Superior temporal gyrus (tissue), 1 donor: ENCODE data around the gene DGKZ.

Experiments used
- DNase-seq: peaks from one replicate; pipeline ENCODE4 v3.0.0-alpha.2; 2016; ENCODE audit errors: extremely low spot score

Gene DGKZ

DNA sequence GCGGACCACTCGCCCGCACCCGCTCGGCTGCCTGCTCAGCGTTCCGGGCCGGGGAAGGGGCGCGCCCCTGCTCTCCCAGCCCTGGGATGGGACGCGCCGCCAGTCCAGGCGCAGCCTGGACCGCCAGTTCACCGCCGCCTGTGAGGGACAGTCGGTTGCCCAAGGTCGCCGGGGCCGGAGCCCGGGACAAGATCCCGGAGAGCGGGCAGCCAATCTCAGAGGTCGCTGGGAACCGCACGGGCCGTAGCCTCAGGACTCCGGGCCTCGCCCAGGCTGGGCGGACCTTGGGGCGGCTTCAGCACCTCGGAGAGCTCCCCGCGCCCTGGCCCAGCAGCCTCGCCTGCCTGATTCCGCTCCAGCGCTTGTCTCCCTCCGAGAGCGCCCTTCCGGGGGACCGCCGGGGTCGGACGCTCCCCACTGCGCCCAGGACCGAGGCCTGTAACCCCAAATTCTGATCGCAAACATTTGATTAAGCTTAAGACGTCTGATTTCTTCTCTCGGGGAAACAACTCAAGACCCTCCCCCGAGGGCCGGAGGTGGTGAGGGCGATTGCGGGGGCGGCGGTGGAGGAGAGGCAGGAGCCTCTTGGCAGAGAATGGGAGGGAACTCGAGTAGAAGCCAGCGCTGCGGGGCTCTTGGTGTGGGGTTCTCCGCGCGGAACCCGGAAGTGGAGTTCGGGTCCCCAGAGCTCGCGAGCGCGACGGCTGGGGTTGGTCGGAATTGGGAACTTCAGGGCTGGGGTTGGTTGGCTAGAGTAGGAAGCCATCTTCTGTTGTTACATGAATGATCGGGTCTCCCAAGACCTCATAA lies 45.4 kb downstream of the DGKZ start:
- DNase-seq: peak; percentile 65

DNA sequence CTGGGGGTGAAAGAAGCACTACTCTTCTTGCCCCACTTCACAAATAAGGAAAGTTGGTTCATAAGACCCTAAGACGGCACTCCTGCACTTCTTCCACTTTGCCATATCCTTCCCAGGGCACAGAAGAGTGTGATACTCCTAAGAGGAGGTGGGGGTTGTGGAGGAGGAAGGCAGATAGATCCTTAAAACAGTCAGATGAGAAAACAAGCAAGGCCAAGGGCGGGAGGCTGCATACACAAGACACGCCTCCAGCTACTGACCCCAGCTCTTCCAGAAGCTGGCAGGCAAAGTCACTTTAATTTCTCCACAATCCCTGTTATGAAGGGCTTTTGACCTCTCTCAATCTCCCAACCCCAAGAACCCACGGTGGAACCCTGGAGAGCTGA lies 46.0 kb downstream of the DGKZ start:
- DNase-seq: no peak

DNA sequence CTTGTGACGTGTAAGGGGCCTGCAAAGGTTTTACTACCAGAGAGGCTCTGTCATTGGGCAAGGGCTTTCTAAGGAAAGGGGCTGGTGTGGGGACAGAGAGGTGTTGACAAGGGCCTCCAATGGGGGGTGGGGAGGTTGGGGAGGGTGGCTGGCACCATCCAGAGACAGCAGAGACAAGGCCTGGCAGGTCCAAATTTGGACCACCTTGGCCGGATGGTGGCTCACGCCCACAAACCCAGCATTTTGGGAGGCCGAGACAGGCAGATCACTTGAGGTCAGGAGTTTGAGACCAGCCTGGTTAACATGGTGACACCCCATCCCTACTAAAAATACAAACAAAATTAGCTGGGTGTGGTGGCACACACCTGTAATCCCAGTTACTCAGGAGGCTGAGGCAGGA lies 46.5 kb downstream of the DGKZ start:
- DNase-seq: no peak

DNA sequence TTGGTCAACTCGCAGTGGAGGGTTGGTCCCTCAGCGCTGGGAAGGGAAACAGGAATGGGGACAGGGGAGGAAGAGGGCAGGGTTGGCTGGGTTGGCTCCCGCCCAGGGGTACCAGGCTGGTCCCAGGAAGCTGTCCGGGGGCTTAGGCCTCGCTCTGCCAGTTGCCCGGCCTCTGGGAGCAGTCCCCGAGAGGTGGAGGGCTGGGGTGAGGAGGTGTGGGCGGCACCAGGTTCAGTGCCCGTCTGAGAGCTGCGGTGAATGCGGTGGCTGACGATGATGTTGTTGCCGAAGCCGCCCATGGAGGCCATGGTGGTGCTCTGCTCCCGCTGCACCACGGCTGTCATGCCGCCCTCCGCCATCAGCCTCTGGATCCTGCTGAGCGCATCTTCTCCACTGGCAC lies 50.3 kb downstream of the DGKZ start:
- DNase-seq: no peak

DNA sequence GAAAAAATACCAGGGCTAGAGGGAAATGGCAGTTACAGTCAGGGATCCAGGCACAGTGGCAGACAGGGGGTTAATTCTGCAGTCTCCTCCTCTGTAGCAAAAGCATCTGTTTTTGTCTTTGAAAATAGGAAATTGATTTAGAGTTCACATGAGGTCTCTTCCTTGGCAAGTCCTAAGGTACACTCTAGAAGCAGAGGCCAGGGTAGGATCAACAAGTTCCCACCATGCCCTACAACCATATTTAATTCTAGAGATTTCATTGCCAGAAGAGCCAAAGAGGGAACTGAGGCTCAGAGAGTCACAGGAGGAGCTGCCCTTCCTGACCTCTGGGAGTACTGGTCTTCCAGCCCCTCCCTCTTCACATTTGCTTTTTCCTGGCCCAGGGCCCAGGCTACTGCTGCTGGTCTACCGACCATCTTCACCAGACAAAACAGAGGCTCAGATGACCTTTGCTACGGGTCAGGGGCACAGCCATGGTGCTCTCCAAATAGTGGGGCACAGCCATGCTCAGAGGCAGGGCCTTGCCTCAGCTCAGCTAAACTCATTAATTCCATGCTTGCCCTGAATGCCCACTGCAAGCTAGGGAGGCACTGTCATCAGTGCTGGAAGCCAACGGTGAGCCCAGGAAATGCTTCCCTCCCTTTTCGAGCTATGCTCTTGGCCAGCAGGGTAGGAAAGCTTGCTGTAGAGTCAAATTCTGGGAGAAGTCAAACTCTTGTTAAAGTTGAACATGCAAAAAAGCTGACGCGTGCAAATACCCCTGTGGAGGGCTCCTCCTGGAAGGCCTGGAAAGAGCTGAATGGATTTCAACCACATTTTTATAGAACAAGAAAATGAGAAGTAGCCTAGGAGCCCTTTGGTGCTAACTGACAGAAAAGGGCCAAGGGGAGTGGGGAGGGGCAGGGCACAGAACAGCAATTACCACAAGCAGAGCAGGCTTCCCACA lies 56.0 kb downstream of the DGKZ start:
- DNase-seq: no peak

DNA sequence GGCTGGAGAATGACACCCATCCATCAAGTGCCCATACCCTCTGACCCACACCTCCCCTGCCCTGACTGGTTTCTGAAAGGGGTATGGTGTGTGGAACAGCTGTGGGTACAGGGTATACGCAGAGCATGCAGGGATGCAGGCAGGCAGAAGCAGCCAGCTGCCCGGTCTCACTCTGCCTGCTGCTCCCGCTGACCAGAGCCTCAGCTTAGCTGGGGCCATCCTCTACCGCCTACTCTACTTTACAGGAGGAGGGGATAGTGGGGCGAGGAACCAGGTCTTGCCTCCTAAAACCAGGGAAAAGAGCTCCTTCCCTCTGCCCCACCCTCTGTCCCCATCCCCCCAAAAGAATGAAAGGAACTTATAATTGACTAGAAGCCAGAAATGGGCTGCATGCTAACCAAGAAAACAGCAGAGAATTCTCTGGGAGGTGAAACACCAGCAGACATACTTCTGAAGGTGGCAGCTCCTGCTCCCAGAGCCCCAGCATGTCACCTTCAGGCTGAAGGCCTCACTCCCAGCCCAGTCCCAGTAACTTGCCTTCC lies 57.3 kb downstream of the DGKZ start:
- no peak for DNase-seq

DNA sequence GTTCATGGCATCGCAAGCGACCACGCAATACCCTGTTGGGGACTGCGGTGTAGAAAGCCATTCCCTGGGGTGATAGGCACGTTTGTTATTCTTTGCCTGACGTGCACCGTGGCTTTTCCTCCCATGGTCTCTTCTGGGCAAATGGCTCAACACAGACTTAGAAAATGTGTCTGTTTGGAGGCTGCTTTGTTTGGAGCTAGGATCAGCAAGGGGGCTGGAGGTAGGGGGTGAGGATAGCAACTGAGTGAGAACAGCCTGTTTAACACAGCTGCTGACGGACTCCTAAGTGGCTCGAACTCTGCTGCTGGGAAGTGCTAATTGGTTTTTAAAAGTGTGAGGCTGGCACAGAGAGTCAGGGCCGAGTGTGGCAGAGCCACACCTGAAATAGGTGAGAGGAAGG lies 60.4 kb downstream of the DGKZ start:
- DNase-seq: no peak

DNA sequence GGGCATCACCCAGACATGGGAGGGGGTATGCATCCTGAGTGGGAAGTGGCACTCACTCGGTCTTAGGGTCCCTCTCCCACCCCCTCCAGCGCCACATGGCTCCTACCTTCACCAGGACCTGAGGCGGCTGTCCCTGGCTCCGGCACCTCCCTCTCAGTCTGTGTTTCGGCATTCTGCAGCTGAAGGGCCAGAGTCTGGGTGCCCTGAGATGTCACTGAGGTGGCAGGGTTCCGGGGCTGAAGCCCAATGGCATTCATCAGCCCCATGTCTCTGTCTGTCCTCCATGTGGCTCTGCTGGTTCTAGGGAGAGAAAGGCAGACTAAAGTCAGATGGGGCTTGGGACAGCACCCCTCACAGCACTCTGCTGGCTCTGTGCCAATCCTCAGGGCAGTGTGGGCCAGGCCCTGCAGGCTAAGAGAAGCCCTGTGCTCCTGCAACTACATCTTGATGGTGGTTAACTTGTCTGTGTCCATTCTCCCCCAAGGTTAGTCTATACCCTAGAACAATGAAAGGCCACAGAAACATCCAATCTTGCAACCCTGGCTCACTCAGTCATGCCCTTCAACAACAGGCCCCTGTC lies 61.2 kb downstream of the DGKZ start:
- DNase-seq: no peak

DNA sequence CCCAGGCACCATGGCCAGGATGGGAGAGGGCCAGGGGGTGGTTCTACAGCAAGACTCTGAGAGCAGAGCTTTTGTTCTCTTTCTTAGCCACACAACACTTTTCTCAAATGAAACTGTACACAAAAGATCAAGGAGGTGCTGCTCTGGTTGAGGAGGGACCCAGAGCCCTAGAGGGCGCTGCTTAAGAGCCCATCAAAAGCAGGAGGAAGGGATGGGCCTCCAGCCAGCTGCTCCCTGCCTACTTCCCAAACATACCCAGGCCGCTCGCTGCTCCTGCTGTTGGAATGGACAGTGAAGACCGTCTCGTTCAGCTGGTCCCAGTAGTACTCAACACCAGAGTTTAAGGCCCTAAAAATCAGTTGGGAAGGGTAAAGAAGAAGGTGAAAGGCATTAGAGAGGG lies 62.8 kb downstream of the DGKZ start:
- DNase-seq: no peak

DNA sequence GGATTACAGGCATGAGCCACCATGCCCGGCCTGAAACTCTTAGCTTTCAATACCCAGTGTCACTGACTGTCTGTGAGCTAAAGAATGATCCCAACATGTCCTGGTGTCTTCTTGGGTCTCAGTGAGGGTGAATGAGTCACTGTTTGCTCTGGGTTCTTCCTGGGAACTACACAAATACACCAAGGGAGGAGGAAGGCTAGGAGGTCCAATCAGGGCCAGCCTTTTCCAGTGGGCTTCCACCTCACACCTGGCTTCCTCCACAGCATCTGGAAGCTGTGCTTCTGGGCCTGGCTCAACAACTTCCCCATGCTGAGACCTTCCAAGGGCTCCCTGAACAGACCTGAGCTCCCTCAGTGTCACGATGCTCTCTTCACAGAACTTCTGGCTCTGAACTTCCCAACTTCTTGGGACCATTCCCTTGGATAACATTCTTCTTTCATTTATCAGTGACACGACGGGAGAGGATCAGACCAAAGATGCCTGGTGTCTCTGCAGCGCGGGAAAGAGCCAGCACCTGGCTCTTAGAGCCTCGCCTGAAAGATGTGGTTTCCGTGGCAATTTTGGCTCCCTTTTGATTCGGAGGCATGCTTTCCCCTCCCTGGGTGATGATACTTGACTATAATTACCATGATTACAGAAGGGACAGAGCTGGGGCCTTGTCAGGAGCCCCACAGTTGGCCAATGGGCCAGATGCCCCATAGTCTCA lies 66.7 kb downstream of the DGKZ start:
- DNase-seq: no peak

DNA sequence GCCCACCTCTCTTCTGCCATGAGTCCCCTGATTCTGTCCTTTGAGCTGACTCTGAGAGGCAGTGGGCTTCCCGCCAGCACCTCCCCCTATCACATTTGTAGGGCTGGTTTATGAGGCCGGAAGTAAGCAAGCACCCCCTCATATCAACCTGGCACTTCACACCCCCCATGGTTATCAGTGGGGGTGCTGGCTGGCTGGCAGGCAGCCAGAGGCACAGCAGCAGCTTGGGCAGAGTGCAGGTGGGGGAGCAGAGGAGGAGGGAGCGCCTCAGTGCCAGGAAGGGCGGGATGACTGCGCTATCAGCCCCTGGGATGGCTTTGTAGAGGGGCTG lies 67.2 kb downstream of the DGKZ start:
- no peak for DNase-seq

DNA sequence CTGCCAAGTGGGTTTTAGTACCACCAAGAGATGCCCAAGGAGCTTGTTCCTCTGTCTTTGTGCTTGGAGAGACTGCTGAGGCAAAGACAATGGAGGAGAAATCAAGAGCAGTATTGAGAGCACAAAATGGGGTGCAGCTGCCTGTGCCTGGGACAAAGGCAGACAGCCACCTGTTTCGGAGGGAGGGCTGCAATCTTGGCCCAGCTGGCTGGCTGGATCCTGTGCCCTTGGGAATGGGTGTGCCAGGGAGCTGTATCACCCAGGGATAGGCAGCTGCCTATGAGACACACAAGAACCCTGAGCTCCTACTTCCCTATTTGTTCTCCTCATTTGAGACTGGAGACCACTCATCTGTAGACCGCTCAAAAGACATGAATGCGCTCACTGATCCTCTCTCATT lies 67.6 kb downstream of the DGKZ start:
- DNase-seq: no peak

DNA sequence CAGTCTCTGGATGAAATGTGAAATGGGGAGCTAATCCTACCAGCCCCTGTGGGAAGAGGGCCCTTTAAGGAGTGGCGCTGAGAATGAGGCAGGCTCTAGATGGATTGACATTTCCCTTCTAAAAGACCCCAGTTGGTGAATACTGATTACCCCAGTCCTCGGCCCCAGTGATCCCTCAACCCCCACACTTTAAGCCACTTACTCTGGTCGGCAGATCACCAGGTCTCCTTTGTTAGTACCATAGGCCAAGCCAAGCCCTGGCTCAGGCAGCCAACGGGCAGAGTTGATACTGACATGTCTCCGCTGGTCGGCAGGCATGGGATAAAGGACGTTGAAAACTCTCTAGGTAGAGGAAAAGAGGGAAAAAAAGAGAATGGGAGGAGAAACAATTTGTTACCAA lies 70.4 kb downstream of the DGKZ start:
- no peak for DNase-seq

DNA sequence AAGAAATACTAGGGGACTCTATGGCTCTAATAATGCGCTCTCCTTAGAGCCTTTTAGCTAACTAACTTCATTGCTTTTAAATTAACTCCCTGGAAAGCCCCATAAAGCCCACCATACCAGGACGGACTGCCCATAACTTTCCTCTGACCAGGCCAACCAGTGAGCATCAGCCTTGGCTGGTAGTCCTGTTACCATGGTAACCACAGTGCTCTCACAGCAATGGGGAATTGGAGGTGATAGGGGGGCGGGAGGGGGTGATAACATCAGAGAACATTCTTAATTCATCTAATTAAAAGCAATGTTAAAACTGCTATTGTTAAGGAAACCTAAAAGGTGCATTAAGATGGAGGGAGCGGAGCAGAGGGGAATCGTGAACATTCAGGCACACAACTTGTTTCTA lies 71.5 kb downstream of the DGKZ start:
- DNase-seq: no peak

DNA sequence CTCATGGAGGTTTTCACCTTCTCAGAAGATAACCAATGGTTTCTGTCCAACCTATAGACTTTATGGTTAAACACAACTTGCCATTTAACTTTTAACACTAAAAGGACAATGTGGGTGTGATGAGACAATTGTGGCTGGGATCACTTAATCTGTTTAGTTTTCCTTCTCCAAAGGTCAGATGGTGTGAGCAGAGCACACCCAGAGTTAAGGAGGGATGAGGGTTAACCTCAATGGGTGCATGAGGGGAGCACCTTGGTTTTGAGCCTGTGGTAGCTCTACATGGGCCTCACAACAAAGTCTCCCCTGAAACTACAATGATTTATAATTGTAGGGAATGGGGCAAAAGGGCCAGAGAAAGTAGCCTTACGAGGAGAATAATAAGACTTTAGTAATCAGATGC lies 73.2 kb downstream of the DGKZ start:
- DNase-seq: no peak

DNA sequence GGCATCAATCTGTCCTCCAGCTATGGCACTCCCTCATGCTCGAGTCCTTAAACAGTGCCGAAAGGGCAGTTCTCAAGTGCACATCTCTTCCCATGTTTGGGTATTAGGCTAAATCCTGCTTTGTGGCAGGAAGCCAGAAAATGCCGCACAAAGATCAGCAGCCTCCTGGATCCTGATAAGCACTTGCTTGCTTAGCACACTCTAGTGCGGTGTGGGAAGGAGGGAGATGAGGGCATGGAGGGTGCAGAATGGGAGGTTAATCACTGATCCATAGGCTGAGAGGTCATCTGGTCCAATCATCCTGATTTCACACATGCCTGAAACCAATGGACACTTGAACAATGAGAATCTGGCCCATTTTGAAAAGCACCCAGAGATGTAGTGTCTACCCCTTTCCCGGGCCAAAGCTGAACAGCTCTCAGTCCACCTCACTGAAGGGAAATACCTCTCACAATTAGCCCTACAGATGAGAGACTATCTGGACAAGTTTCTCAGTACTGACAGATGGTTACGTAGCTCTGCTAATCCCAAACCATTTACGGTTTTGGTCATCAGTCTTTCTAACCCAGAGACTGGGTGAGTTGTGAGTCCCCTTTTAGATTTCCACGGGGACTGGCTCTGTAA lies 74.1 kb downstream of the DGKZ start:
- no peak for DNase-seq

DNA sequence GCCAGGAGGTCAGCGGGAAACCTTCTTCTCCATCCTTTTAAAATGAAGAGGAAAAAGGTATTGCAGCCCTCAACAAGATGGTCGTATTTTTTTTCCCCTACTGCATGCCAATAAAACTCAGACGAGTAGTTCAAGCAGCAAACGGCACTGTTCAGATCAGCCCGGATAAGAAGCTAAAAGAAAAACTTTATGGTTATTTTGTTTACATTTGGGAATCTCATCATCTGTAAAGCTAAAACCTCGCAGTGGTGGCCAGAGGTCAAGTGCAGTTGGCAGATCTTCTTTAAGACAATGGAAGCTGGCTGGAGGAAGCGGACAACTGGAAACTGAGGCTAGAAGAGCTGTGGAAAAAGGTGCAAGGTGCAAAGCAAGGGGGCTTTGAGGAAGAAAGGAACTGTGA lies 75.3 kb downstream of the DGKZ start:
- DNase-seq: no peak

DNA sequence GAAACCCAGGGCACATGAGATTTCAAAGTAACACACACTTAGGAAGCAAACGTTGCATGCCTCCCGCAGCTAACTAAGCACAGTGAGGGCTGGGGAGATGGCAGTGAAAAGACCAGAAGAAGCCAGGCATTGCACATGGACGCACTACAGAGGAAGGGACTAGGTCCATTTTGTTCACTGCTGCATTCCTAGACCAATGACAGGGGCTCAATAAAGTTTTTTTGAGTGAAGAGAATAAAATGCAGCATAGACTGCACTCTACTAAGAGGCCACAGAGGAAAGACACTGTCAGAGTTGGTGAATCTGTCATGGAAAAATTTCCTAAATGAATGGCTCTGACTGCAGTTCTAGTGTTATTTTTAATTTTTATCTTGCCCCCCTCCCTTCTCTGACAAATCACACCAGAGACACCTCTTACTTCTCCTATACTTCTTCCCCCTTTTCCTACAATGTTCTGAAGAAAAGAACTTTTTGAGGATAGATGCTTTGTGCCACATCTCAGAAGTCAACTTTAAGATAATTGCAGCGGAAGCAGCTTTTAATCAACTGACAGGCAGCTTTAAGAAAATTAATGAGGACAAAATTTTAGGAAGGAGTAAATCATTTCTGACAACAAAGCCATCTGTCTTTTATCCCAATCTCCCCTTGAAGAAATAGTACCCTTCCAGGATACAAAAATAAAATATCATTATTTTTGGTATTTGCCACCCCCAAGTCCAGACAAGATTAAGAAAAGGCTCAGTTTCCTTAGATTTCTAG lies 79.1 kb downstream of the DGKZ start:
- DNase-seq: no peak

DNA sequence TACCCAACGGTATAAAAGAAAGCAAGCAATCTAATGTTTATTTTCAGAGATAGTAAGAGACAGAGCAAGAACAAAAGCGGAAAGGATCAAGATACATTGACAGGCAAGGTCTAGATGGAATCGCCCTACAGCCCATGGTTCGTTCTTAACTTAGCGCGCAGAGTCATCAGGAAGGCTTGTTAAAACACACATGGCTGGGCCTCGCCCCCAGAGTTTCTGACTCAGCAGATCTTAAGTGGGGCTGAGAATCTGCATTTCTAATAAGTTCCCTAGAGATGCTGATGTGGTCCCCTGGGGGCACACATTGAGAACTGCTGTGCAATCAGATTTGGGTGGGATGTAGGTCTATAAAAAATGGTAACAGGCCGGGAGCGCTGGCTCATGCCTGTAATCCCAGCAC lies 80.1 kb downstream of the DGKZ start:
- DNase-seq: no peak

DNA sequence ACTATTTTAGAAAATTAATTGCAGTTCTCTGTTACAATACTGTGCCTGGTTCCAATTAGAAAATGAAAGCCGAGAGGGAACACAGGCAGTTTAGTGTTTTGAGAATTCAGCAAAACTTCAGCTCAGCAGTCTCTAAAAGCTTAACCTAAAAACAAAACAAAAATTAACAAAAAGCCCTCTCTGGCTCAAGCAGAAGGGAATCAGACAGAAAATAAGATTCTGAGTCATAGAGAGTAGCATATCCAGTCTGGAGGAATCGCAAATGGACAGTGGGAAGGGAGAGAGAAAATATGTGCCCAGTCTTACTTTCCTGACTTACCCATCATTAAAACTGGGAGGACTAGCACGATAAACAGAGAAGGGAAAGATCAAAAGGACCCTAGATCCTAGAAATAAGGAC lies 82.5 kb downstream of the DGKZ start:
- DNase-seq: no peak
